Activated CD4-positive, alpha-beta memory T cell treated with anti-CD3 and anti-CD28 coated beads for 36 hours (primary cell): ENCODE results near the gene SIGLEC15. TPM values are rescaled to one million over a fixed set of nuclear protein-coding genes. Genes with fewer than 3 reads are reported as not detected.

ENCODE experiments used
- CTCF ChIA-PET: fragments of 350-600 bp; sonication (Branson Sonifier 250); formaldehyde crosslinking; loops from one replicate; lab custom pipeline; 2021; ENCODE audit warnings: antibody characterized with exemption, inconsistent platforms; lab: Charles Lee
- POLR2A ChIA-PET: fragments of 350-600 bp; sonication (Branson Sonifier 250); formaldehyde crosslinking; loops from one replicate; lab custom pipeline; 2021; ENCODE audit warnings: antibody characterized with exemption; lab: Charles Lee
- DNase-seq: peaks from one replicate; pipeline ENCODE4 v3.0.0-alpha.2; 2020
- H3K27ac Mint-ChIP-seq: one replicate; pipeline ENCODE4 v1.8.0; 2021; ENCODE audit warnings: mixed read lengths
- H3K27me3 Mint-ChIP-seq: one replicate; pipeline ENCODE4 v1.8.0; 2021; ENCODE audit warnings: mixed read lengths
- H3K36me3 Mint-ChIP-seq: one replicate; pipeline ENCODE4 v1.8.0; 2021; ENCODE audit warnings: mixed read lengths
- H3K4me1 Mint-ChIP-seq: one replicate; pipeline ENCODE4 v1.8.0; 2021; ENCODE audit warnings: low read depth, mixed read lengths
- H3K4me3 Mint-ChIP-seq: one replicate; pipeline ENCODE4 v1.8.0; 2021; ENCODE audit warnings: mild to moderate bottlenecking, mixed read lengths
- H3K9me3 Mint-ChIP-seq: one replicate; pipeline ENCODE4 v1.8.0; 2021; ENCODE audit warnings: mixed read lengths
- intact Hi-C: fragments of 100-400 bp; cut with micrococcal nuclease; formaldehyde crosslinking; loops from one replicate; pipeline ENCODE4 v1.15.1; 2023
- total RNA-seq, 2 experiments: library from RNA; stranded (reverse); gene quantifications; one replicate each; pipeline ENCODE4 v1.2.3, GENCODE V29; 2021

Gene SIGLEC15
- not detected for total RNA-seq

GRCh38 chr18:45825258-45826044 is at the start of gene SIGLEC15:
TSS of gene SIGLEC15 (plus strand) at chr18:45825675. CDS start at chr18:45825729, 54 bp downstream.
- H3K4me1 Mint-ChIP-seq, result peaks cover 16% of the 10 kb centered on the region
- peaks cover 15% of the 10 kb centered on the region for H3K27me3 Mint-ChIP-seq
- H3K27ac Mint-ChIP-seq, result no peak within 1 kb of the TSS
- H3K9me3 Mint-ChIP-seq, result peaks cover 4% of the 10 kb centered on the region
- no peaks in the 10 kb centered on the region for H3K36me3 Mint-ChIP-seq
- POLR2A ChIA-PET, result no interaction called here
- CTCF ChIA-PET, result no interaction called here
- no peak within 1 kb of the TSS for H3K4me3 Mint-ChIP-seq
- no peak for DNase-seq
- intact Hi-C loops, result no loop called here

GRCh38 chr18:45775743-45776142 is 49.7 kb upstream of the SIGLEC15 start:
- no peaks in the 10 kb centered on the region for H3K36me3 Mint-ChIP-seq
- no peak for DNase-seq
- intact Hi-C loops, result loop anchor here (5.0 kb wide), 1 partner anchor 62 kb away; no protein-coding TSS in a partner anchor
- no peak overlapping the region for H3K27ac Mint-ChIP-seq
- H3K27me3 Mint-ChIP-seq, result peaks cover 6% of the 10 kb centered on the region
- no peaks in the 10 kb centered on the region for H3K9me3 Mint-ChIP-seq
- CTCF ChIA-PET, result interaction anchor here (0.9 to 2.0 kb wide), 5 partner anchors 15 to 111 kb away, joined by 3 to 9 read pairs (median 6); no protein-coding TSS in a partner anchor
- peaks cover 18% of the 10 kb centered on the region for H3K4me1 Mint-ChIP-seq
- peak overlapping the region; percentile 77 for H3K4me3 Mint-ChIP-seq
- POLR2A ChIA-PET, result interaction anchor here (1.0 kb wide), 2 partner anchors 99 to 108 kb away, joined by 3 to 5 read pairs; no protein-coding TSS in a partner anchor

GRCh38 chr18:45777393-45777792 is 48.1 kb upstream of the SIGLEC15 start:
- intact Hi-C loops, result loop anchor here (5.0 kb wide), 1 partner anchor 60 kb away; no protein-coding TSS in a partner anchor

GRCh38 chr18:45780568-45780967 is 44.9 kb upstream of the SIGLEC15 start:
- ChIA-PET CTCF (no interaction called here), POLR2A (no interaction called here)
- H3K27me3 Mint-ChIP-seq, result peaks cover 4% of the 10 kb centered on the region
- intact Hi-C loops, result no loop called here
- no peak overlapping the region for H3K4me3 Mint-ChIP-seq
- H3K27ac Mint-ChIP-seq, result no peak overlapping the region
- DNase-seq, result no peak
- no peaks in the 10 kb centered on the region for H3K36me3 Mint-ChIP-seq
- H3K9me3 Mint-ChIP-seq, result no peaks in the 10 kb centered on the region
- peaks cover 2% of the 10 kb centered on the region for H3K4me1 Mint-ChIP-seq

More at GRCh38 chr18:45777393-45777792, 48.1 kb upstream of the SIGLEC15 start:
- H3K36me3 Mint-ChIP-seq, result no peaks in the 10 kb centered on the region
- H3K4me3 Mint-ChIP-seq, result no peak overlapping the region
- peaks cover 18% of the 10 kb centered on the region for H3K4me1 Mint-ChIP-seq
- H3K27ac Mint-ChIP-seq, result no peak overlapping the region
- DNase-seq, result no peak
- no peaks in the 10 kb centered on the region for H3K9me3 Mint-ChIP-seq
- POLR2A ChIA-PET, result no interaction called here
- CTCF ChIA-PET, result no interaction called here
- H3K27me3 Mint-ChIP-seq, result peaks cover 6% of the 10 kb centered on the region

- ChIA-PET CTCF (no interaction called here), POLR2A (no interaction called here)
- Mint-ChIP-seq H3K36me3 (no peaks in the 10 kb centered on the region), H3K27me3 (peaks cover 2% of the 10 kb centered on the region), H3K27ac (no peak overlapping the region), H3K9me3 (no peaks in the 10 kb centered on the region), H3K4me3 (no peak overlapping the region), H3K4me1 (peaks cover 2% of the 10 kb centered on the region)
- intact Hi-C loops, result no loop called here
- no peak for DNase-seq
Measured at GRCh38 chr18:45782662-45783061, 42.8 kb upstream of the SIGLEC15 start.

- DNase-seq, result no peak
- ChIA-PET POLR2A (no interaction called here), CTCF (no interaction called here)
- Mint-ChIP-seq H3K36me3 (no peaks in the 10 kb centered on the region), H3K9me3 (no peaks in the 10 kb centered on the region), H3K27ac (no peak overlapping the region), H3K4me3 (no peak overlapping the region), H3K27me3 (peaks cover 2% of the 10 kb centered on the region), H3K4me1 (peaks cover 2% of the 10 kb centered on the region)
- intact Hi-C loops, result no loop called here
Measured at GRCh38 chr18:45783097-45784075, 42.1 kb upstream of the SIGLEC15 start.

- ChIA-PET CTCF (no interaction called here), POLR2A (no interaction called here)
- Mint-ChIP-seq H3K27me3 (peaks cover 2% of the 10 kb centered on the region), H3K36me3 (no peaks in the 10 kb centered on the region), H3K4me3 (no peak overlapping the region), H3K4me1 (peaks cover 2% of the 10 kb centered on the region), H3K9me3 (no peaks in the 10 kb centered on the region), H3K27ac (no peak overlapping the region)
- peak; percentile 27 for DNase-seq
- intact Hi-C loops, result no loop called here
Measured at GRCh38 chr18:45785134-45785533, 40.3 kb upstream of the SIGLEC15 start.

GRCh38 chr18:45786941-45787340 is 38.5 kb upstream of the SIGLEC15 start:
- CTCF ChIA-PET, result interaction anchor here (0.6 to 1.2 kb wide), 2 partner anchors 93 to 122 kb away, joined by 3 read pairs; no protein-coding TSS in a partner anchor
- no peak for DNase-seq
- H3K27ac Mint-ChIP-seq, result no peak overlapping the region
- no peaks in the 10 kb centered on the region for H3K36me3 Mint-ChIP-seq
- peaks cover 2% of the 10 kb centered on the region for H3K4me1 Mint-ChIP-seq
- peaks cover 4% of the 10 kb centered on the region for H3K9me3 Mint-ChIP-seq
- intact Hi-C loops, result no loop called here
- H3K27me3 Mint-ChIP-seq, result no peaks in the 10 kb centered on the region
- POLR2A ChIA-PET, result no interaction called here
- no peak overlapping the region for H3K4me3 Mint-ChIP-seq

- Mint-ChIP-seq H3K4me3 (no peak overlapping the region), H3K36me3 (no peaks in the 10 kb centered on the region), H3K27ac (no peak overlapping the region), H3K9me3 (peaks cover 5% of the 10 kb centered on the region), H3K4me1 (peaks cover 2% of the 10 kb centered on the region), H3K27me3 (no peaks in the 10 kb centered on the region)
- intact Hi-C loops, result no loop called here
- no peak for DNase-seq
- ChIA-PET POLR2A (interaction anchor here (0.6 kb wide), 1 partner anchor 456 kb away, joined by 3 read pairs; no protein-coding TSS in a partner anchor), CTCF (interaction anchor here (1.2 kb wide), 1 partner anchor 123 kb away, joined by 3 read pairs; no protein-coding TSS in a partner anchor)
Measured at GRCh38 chr18:45787346-45787745, 38.1 kb upstream of the SIGLEC15 start.

- H3K9me3 Mint-ChIP-seq, result peaks cover 8% of the 10 kb centered on the region
- no peak for DNase-seq
- H3K36me3 Mint-ChIP-seq, result no peaks in the 10 kb centered on the region
- peaks cover 4% of the 10 kb centered on the region for H3K4me1 Mint-ChIP-seq
- ChIA-PET CTCF (no interaction called here), POLR2A (no interaction called here)
- no peak overlapping the region for H3K27ac Mint-ChIP-seq
- no peak overlapping the region for H3K4me3 Mint-ChIP-seq
- H3K27me3 Mint-ChIP-seq, result no peaks in the 10 kb centered on the region
- intact Hi-C loops, result no loop called here
Measured at GRCh38 chr18:45788861-45789260, 36.6 kb upstream of the SIGLEC15 start.

- intact Hi-C loops, result no loop called here
- ChIA-PET POLR2A (no interaction called here), CTCF (no interaction called here)
- H3K9me3 Mint-ChIP-seq, result peaks cover 8% of the 10 kb centered on the region
- H3K27me3 Mint-ChIP-seq, result no peaks in the 10 kb centered on the region
- no peaks in the 10 kb centered on the region for H3K36me3 Mint-ChIP-seq
- peaks cover 2% of the 10 kb centered on the region for H3K4me1 Mint-ChIP-seq
- no peak overlapping the region for H3K27ac Mint-ChIP-seq
- DNase-seq, result no peak
- H3K4me3 Mint-ChIP-seq, result no peak overlapping the region
Measured at GRCh38 chr18:45792506-45793263, 32.8 kb upstream of the SIGLEC15 start.
